DOHH2 (cell line): Measurements from ENCODE around the gene RASGRP1.

ENCODE experiments used
- CTCF ChIP-seq: fragments of 200-600 bp; sonication (generic); IDR thresholded peaks from one replicate; pipeline ENCODE4 v1.5.1; 2014; ENCODE audit warnings: antibody characterized with exemption, mild to moderate bottlenecking, low read depth, low read length; ENCODE audit not compliant: poor library complexity, severe bottlenecking
- EZH2phosphoT487 ChIP-seq: fragments of 200-600 bp; sonication (generic); IDR thresholded peaks from 2 replicates; pipeline ENCODE4 v1.6.1; 2017; ENCODE audit warnings: borderline replicate concordance, mild to moderate bottlenecking, antibody characterized with exemption, low read length, moderate library complexity, mixed read lengths

DNA sequence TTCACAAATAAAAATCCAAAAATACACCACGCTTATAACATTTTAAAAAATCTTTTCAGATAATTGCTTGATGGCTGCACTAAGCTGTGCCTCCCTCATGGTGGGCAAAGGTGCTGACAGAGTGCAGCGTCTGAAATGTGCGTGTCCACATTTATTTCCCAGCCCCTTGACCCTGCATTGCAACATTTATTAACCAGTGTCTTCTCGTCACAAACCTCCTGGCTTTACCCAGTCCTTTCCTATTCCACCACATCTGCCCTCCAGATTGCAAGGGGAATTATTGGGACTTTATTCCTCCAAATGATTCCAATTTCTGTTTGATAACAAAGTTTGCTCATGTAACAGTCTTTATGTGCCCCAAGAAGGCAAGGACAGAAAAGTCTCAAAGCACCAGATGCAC is 5.5 kb downstream of the RASGRP1 start:
- TF ChIP-seq CTCF (no peak), EZH2phosphoT487 (no peak)
